ENCODE data around the gene PHAF1.

The PHAF1 gene

DNA sequence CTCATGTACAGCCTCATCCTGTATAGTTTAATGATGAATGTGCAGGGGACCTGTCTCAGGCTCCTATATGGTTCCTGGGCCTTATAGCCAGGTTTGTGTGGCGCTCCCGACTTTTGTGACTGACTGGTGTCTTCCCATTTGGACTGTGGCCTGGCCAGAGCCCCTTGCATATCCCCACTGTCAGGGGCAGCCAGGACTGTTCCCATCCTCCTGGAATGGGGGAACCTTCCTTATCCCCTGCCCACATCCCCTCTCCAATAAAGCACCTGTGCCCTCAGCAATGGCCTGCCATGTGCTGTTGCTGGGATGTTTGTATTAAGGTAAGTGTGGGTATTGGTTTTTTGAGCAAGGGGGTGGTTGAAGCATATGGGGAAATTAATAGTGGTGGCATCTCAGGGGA lies 38.5 kb downstream of the PHAF1 start:
- DNase-seq, result no peak

DNA sequence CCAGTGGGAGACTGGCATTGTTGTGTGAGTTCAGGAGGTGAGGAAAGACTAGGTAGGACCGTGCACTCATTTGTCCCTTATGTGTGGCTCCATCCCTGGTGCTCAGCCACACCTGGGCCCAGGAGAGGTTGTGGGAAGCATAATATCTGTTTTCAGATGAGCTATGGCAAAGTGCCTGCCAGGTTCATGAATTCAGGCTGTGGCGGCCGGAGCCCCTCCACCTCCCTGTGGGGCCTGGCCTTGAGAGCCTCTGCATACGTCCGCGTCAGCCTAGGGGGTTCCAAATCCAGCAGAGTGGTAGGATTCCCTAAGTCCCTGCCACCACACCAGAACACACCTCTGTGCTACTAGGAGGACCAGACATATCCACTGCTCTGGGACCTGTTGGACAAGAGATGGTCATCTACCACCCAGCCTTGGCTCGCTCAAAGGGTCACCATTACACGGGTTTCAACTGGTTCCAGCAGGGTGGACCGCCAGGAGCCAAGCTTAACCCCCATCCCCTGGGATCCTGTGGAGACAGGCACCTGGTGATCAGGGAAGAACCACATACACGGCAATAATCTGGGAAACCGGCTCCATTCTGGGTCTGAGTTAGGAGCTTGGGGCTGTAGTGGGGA lies 39.0 kb downstream of the PHAF1 start:
- DNase-seq, result peak; percentile 45

GRCh38 chr16:67149276-67150046 lies 39.7 kb downstream of the PHAF1 start:
- peak; percentile 31 for DNase-seq

- DNase-seq, result peak; percentile 53
Measured at GRCh38 chr16:67150047-67150832, 40.5 kb downstream of the PHAF1 start.

GRCh38 chr16:67150833-67151396 lies 41.2 kb downstream of the PHAF1 start, which contains the start of gene B3GNT9:
B3GNT9 (minus strand) TSS chr16:67150998; CDS start chr16:67150485, 513 bp downstream.
- peak; percentile 73 for DNase-seq

- DNase-seq, result peak; percentile 94
Measured at GRCh38 chr16:67151431-67152097, 41.8 kb downstream of the PHAF1 start.

- DNase-seq, result peak; percentile 35
Measured at GRCh38 chr16:67154578-67155294, 45.0 kb downstream of the PHAF1 start.

DNA sequence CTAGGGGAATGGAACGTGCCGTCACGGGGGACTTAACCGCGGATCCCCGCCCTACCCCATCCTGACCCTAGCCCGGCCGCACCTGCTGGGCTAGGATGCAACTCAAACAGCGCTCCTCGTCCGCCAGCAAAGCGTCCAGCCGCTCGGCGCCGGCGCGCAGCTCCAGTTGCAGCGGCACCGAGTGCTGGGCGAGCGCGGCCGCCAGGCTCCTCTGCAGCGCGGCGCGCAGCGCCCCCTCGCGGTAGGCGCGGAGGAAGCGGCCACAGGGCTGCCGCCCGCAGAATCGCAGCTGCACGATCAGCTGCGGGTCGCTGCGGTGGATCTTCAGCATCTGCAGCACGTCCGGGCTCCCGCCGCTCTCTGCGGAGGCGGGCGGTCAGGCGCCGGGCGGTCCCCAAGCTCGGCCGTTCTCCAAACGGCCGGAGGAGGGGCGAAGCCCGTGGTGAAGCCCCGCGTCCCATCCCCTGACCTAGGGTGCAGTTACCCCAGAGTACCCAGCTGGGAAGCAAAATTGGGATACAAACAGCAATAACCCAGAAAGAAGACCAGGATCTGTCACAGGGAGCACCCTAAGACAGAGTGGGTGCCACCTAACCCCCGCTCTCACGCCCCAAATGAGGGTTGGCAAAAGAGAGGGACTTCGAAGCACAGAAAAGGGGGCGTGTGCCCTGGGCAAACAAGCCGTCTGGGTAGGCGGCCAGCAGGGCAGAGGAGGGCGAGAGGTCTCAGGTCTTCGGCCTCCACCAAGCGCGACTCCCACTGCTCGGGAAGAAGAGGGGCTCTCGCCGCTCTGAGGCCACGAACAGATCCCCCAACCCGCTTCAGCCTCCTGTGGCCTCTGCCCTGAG lies 45.8 kb downstream of the PHAF1 start:
- peak; percentile 100 for DNase-seq

DNA sequence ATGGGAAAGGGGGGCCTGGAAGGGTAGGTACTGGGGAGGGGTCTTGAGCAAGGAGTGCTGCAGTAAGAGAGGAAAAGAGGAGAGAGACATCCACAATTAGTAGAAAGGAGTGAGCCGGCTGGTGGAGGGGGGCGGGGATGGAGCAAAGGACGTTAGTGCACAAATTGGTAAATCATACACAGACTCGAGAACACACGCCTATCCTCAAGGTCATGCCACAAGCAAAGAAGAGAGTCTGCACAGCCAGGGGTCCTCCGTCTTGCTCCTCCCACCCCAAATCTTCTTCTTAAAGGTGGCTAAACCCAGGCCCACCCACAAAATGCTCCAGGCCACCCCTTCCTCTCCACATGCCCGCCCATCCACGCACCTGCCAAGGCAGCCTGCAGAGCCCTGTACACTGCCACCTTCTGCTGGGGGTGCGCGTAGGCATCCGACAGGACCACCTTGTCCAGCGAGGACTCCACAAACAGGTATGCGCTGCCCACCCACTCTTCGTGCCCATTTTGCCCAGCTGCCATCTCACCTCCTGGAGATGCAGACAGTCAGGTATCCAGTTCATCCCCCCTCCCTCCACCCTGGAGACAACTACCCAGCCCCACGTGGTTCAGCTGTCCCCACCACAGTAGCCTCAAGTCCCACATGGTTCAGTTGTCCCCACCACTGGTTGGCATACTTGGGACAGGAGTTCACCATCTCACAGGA lies 46.6 kb downstream of the PHAF1 start:
- peak; percentile 77 for DNase-seq

- DNase-seq, result no peak
Measured at GRCh38 chr16:67157106-67157748, 47.5 kb downstream of the PHAF1 start.

DNA sequence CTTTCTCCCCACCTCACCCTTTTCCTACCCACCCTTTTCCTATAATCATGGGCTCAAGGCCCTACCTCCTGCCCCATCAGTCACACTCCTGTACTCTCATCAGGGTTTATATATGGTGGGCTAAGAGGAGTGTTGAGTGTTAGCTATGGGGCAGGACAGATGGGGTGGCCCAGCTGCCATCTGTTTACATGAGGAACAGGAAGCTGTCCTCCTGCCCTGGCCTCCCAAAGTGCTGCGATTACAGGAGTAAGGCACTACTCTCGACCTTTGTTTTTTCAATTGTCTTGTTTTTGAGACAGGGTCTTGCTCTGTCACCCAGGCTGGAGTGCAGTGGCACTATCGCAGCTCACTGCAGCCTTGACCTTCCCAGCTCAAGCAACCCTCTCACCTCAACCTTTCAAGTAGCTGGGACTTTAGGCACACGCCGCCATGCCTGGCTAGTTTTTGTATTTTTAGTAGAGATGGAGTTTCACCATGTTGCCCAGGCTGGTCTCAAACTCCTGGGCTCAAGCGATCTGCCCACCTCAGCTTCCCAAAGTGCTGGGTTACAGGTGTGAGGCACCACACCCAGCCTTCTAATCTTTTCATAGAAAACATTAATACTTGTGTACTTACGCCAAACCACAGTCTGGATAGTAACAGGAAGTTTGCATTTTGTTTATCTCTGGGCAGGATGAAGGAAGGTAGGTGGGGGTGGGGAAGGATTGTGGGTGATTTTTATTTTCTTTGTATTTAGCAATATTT lies 48.3 kb downstream of the PHAF1 start:
- DNase-seq, result no peak

GRCh38 chr16:67158637-67159600 lies 49.2 kb downstream of the PHAF1 start:
- peak; percentile 85 for DNase-seq

GRCh38 chr16:67161595-67162058 lies 51.9 kb downstream of the PHAF1 start:
- DNase-seq, result peak; percentile 40

- peak; percentile 92 for DNase-seq
Measured at GRCh38 chr16:67162506-67163163, 52.9 kb downstream of the PHAF1 start.

GRCh38 chr16:67163164-67163998 lies 53.6 kb downstream of the PHAF1 start:
- peak; percentile 42 for DNase-seq

- no peak for DNase-seq
Measured at GRCh38 chr16:67163999-67164558, 54.3 kb downstream of the PHAF1 start.

All from 8988T (cell line).